Thoracic aorta (tissue), 2 donors: Measurements from ENCODE around the gene MCOLN2. TPM values are rescaled to one million over a fixed set of nuclear protein-coding genes. Genes with fewer than 3 reads are reported as not detected.
A peak's percentile ranks its signal among the peaks of the same experiment; 100 is the strongest.

ENCODE experiments used
- ATAC-seq: fragments of 150-250 bp; one replicate; pipeline ENCODE4 v1.8.0; 2017; ENCODE audit warnings: low read depth; ENCODE audit not compliant: insufficient number of reproducible peaks, low FRiP score
- DNase-seq: peaks from one replicate; pipeline ENCODE4 v3.0.0-alpha.2; 2020; ENCODE audit warnings: low spot score
- H3K27ac ChIP-seq, 2 donors: fragments of 200-600 bp; sonication (generic); 1 replicate in 1 of 2; 2 replicates in 1 of 2; pipeline ENCODE4 v1.5.1; 2016; ENCODE audit warnings: mild to moderate bottlenecking in 2 of 2, moderate library complexity in 2 of 2
- H3K27me3 ChIP-seq: fragments of 200-600 bp; sonication (generic); replicated peaks from 2 replicates; pipeline ENCODE4 v1.6.0; 2016; ENCODE audit warnings: mild to moderate bottlenecking; ENCODE audit not compliant: insufficient read depth
- H3K36me3 ChIP-seq: fragments of 200-600 bp; sonication (generic); one replicate; pipeline ENCODE4 v1.5.1; 2016
- H3K4me1 ChIP-seq, 2 donors: fragments of 200-600 bp; sonication (generic); 1 replicate in 1 of 2; 2 replicates in 1 of 2; pipeline versions ENCODE4 v1.5.1 to v1.6.0; 2016; ENCODE audit warnings: low read depth in 2 of 2, mild to moderate bottlenecking in 1 of 2; ENCODE audit not compliant: control insufficient read depth in 1 of 2
- H3K4me3 ChIP-seq: fragments of 200-600 bp; sonication (generic); 2 replicates; pipeline ENCODE4 v1.5.1; 2016; ENCODE audit warnings: mild to moderate bottlenecking
- H3K9me3 ChIP-seq: fragments of 200-600 bp; sonication (generic); 2 replicates; pipeline ENCODE4 v1.5.1; 2016
- CTCF ChIP-seq: fragments of 200-600 bp; sonication (generic); IDR thresholded peaks from one replicate; pipeline ENCODE4 v1.5.1; 2019; ENCODE audit warnings: antibody characterized with exemption
- total RNA-seq, 2 donors: library from RNA; depleted of rRNA; stranded (reverse); fragments of >200 nt; gene quantifications; one replicate each; pipeline versions ENCODE4 v1.1.0 to v1.2.3, GENCODE V29; 2016

The MCOLN2 gene
- total RNA-seq, 2 donors from 2014 or later = 1.2 to 1.8 TPM

GRCh38 chr1:84899969-84900368 is 96.9 kb downstream of the MCOLN2 start:
- no peaks in the 10 kb centered on the region for H3K9me3 ChIP-seq
- DNase-seq (no peak), ATAC-seq (no peak)
- no peaks in the 10 kb centered on the region for H3K4me1 ChIP-seq
- H3K27me3 ChIP-seq = no peaks in the 10 kb centered on the region
- no peak overlapping the region for H3K4me3 ChIP-seq
- no peak for TF ChIP-seq CTCF
- H3K36me3 ChIP-seq = no peaks in the 10 kb centered on the region
- no peak overlapping the region for H3K27ac ChIP-seq

GRCh38 chr1:84896279-84896678 is 100.6 kb downstream of the MCOLN2 start:
- Histone ChIP-seq H3K4me1 (peaks cover 4 to 9% of the 10 kb centered on the region in 2 donors), H3K4me3 (no peak overlapping the region), H3K36me3 (no peaks in the 10 kb centered on the region), H3K27ac (no peak overlapping the region), H3K27me3 (no peaks in the 10 kb centered on the region), H3K9me3 (no peaks in the 10 kb centered on the region)
- ATAC-seq = no peak
- no peak for TF ChIP-seq CTCF
- DNase-seq = no peak

- H3K4me3 ChIP-seq = peak within 1 kb of the TSS; percentile 53
- H3K27me3 ChIP-seq = no peaks in the 10 kb centered on the region
- H3K36me3 ChIP-seq = no peaks in the 10 kb centered on the region
- TF ChIP-seq CTCF = no peak
- H3K27ac ChIP-seq = no peak within 1 kb of the TSS
- ATAC-seq (no peak), DNase-seq (no peak)
- peaks cover 4 to 9% of the 10 kb centered on the region in 2 donors for H3K4me1 ChIP-seq
- no peaks in the 10 kb centered on the region for H3K9me3 ChIP-seq
These were observed 104.0 kb downstream of the MCOLN2 start, which contains the start of gene LPAR3 for GRCh38 chr1:84892705-84893618. TSS of gene LPAR3 (minus strand) at chr1:84893206. CDS start at chr1:84866120, 27,086 bp downstream.

- H3K4me3 ChIP-seq = no peak overlapping the region
- H3K9me3 ChIP-seq = no peaks in the 10 kb centered on the region
- H3K27me3 ChIP-seq = no peaks in the 10 kb centered on the region
- peaks cover 4 to 9% of the 10 kb centered on the region in 2 donors for H3K4me1 ChIP-seq
- no peak for TF ChIP-seq CTCF
- no peak for DNase-seq
- ATAC-seq = no peak
- H3K27ac ChIP-seq = no peak overlapping the region
- no peaks in the 10 kb centered on the region for H3K36me3 ChIP-seq
These were observed 106.3 kb downstream of the MCOLN2 start for GRCh38 chr1:84890566-84890965.

GRCh38 chr1:84889437-84889836 is 107.5 kb downstream of the MCOLN2 start:
- no peaks in the 10 kb centered on the region for H3K27me3 ChIP-seq
- no peak overlapping the region for H3K27ac ChIP-seq
- TF ChIP-seq CTCF = no peak
- DNase-seq (no peak), ATAC-seq (no peak)
- H3K4me3 ChIP-seq = no peak overlapping the region
- H3K4me1 ChIP-seq = peaks cover 4 to 9% of the 10 kb centered on the region in 2 donors
- H3K36me3 ChIP-seq = no peaks in the 10 kb centered on the region
- H3K9me3 ChIP-seq = no peaks in the 10 kb centered on the region
